BJ (cell line): Measurements from ENCODE around the gene COL5A2. TPM values are rescaled to one million over a fixed set of nuclear protein-coding genes. Genes with fewer than 3 reads are reported as not detected.

Source experiments
- polyA plus RNA-seq: library from polyadenylated mRNA; depleted of rRNA; stranded (reverse); fragments of >200 nt; gene quantifications from 2 replicates; pipeline ENCODE4 v1.2.3, GENCODE V29; 2011; rRNA removed
- small RNA-seq: library from RNA; depleted of rRNA; stranded (forward); fragments of <200 nt; gene quantifications from one replicate; pipeline ENCODE3, GENCODE V24; 2012; ENCODE audit warnings: low replicate concordance, low read depth; ENCODE audit not compliant: insufficient read length

The COL5A2 gene
- polyA plus RNA-seq, 1 experiment, result 351 TPM

Small RNAs within 50 kb of the gene (small RNA-seq; reads per million reads assigned to genes)
- gene MIR3129, result 15.6 reads per million, percentile 81 among the genes with 10 or more reads in this experiment

Other genes with a start within 250 kb of the COL5A2 start
- 1,215 and 1,450 TPM in 2 replicates for gene COL3A1, start 205.4 kb downstream of the COL5A2 start, polyA plus RNA-seq